RKO (cell line): ENCODE data around the gene AXIN2.

Experiments used
- DNase-seq: peaks from one replicate; pipeline ENCODE4 v3.0.0-alpha.2; 2016; ENCODE audit warnings: low spot score

The AXIN2 gene

DNA sequence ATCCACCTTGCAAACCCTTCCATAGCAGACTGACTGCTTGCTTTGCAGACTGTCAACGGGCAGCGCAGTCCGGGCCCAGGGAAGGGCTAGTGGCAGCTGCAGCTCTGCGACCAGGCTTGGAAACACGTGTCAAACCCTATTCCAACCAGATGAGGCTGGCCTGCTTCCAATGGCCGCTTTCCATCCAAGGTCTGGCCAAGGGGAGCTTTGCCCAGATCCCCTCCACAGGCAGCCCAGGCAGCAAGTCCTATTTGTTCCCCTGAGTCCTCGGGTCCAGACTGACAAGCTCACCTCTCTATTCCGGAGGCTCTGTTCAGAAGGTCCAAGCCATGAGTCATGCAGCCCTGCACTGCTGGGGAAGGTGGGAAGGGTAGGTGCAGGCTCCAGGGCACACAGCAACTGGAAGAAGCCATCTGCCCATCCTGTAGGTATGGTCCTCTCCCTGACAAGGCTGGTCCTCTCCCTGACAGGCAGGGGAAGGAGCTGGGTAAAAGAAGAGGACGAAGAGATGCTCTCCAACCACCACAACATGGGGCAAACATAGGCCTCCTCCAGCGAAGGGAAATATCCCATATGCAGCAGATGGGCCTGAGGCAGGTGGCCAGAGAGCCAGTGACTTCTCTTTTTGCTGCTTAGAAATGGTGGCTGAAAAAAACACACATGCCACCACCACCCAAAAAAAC is 22.6 kb upstream of the AXIN2 start:
- no peak for DNase-seq

DNA sequence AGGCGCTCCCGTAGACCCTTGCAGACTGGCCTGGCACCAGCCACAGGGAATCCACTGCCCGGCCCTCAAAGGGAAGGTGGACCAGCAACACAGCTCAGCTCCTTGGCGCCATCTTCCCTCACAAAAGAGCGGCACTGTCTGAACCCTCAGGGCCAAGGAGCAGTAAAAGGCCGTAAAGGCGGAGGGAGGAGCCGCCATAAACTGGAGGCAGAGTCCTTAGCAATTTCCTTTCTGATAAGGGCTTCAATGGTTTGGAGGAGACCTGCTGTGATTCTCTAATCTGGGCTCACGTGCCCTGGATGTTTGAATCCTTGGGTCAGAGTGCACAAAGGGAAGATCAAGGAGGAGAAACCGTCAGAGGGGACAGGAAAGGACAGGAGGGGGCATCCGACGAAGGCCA is 15.5 kb upstream of the AXIN2 start:
- no peak for DNase-seq

DNA sequence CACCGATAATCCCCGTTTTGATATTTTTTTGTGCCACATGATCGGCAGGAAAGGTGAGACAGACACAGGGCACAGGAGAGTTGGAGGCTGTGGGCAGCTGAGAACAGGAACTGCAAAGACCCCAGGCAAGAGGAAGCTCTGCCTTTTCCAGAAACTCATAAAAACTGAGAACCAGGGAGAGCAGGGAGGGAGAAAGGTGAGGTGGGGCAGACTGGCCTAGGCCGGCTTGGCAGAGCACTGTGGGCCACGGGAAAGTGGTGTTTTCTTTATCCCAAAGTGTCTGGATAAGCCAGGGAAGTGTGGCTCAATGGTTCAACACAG is 11.8 kb upstream of the AXIN2 start:
- no peak for DNase-seq

DNA sequence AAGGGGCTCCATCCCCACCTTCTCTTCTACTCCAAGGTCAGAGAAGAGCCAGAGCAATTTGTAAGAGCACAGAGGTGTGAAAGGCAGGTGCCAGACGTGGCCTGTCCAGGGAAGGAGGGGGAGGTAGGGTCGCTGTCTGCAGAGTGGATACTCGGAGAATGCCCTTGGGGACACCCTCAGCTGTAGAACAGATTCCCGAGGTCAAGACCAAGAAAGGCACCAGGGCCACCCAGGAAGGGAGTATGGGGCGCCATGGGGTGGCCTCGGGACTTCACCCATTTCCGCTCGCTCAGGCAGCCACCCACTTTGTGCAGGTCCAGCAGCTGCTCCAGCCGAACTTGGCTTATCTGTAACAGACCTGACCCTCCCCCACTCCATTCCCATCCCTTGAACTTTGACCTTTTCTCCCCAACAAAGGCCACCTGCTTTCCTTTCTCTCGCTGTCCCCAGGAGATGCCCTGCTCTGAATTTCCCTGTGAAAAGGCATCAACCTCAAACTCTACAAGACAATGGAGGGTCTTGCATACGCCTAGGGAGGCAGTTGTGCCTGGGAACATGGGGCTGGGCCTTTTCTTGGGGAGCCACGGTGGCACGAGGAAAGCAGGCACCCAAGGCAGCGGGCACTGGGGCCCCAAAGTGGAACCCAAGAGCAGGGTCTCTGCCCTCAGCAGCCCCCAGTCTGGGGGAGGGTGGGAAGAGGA is 11.3 kb upstream of the AXIN2 start:
- DNase-seq: no peak

DNA sequence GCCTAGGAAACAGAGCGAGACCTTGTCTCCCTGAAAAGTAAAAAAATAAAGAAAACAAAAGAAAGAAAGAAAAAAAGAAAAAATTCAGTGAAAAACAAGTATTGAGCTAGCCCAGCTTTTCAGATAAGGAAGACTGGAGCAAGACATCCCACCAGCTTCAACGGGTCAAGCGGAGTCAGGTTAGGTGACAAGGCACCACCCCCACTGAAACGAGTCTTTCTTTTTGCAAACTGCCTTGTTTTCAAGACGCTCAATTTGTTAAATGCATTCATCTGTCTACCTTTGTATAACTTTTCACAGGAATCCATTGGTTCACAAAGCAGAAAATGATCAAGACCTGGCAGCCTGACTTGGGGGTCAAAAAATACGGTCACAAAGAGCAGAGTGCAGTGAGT is 10.7 kb upstream of the AXIN2 start:
- DNase-seq: no peak

DNA sequence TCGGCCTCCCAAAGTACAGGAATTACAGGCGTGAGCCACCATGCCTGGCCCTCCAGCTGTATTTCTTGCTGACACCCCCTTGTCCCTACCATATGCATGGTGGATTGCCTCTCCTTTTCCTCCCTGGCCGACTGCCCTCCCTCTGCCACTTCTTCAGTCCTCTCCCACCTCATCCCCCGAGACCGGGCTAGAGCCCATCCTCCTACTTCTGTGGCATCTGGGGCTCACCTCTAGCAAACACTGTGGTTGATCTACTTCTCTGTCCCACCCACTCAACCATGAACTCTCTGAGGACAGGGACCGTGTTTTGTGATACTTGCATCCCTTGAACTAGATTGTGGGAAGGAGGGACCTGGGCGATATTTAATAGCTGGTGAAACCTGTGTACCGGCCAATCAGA is 7.5 kb upstream of the AXIN2 start:
- no peak for DNase-seq

DNA sequence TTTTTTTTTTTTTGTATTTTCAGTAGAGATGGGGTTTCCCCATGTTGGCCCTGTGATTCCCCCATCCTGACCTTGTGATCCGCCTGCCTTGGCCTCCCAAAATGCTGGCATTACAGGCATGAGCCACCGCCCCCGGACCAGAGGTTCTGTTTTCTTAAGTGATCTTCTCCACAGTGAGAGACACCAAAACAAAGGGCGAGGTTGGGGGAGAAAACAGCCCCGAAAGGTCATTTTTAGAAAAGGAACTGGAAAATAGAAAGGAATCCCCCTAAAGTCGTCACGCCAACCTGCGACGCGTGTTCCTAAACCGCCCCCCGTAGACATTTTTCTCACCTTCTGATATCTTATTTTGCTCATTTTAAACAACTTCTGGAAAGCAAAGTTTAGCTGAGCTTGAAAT is 6.1 kb upstream of the AXIN2 start:
- DNase-seq: no peak

DNA sequence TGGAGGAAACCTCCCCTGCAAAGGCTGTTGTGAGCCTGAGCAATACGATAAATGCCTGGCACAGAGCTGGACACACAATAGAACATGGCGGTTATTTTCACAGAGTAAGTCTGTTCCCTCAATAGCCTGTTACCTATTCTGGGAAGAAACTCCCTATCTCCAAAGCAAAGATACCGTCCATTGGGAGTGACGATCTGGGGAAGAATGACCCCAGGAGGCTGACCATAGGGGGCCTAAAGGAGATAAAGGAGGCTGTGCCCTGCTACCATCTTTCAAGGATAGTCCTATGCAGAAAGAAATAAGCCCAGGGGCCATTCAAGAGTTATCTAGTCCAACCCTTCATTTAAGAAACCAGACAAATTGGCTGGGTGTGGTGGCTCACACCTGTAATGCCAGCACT is 4.1 kb upstream of the AXIN2 start:
- no peak for DNase-seq

DNA sequence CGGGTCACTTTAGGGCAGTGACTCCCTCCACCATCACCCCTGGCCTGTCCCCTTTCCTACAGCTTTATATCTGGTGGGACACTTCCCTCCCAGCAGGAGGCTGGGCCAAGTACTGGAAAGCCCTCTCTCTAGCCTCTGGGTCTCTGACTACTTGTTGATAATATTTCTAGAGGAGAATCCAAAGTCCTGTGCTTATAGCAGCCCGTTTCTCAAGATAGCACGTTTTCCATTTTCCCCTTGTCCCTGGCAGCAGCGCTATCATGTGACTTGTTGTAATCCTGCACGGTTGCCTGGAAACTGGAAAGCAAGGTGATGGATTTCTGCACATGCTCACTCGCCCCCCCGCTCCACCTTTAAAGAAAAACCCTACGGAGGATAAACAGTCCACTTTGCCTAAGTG is 3.3 kb upstream of the AXIN2 start:
- no peak for DNase-seq

DNA sequence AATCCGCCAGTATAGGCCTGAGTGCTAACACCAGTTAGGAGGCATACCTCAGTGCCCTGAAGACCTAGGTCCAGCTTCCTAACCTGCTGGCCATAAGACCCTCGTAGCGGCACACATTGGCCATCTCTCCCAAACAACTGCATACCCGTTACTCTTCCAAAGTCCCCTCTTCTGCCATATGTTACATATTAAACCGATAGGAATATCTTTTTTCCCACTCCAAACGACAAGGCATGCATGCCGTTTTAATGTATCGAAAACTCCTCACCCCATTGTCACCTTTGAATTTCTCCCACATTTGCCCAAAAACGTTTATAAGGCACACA is 721 bp upstream of the AXIN2 start:
- no peak for DNase-seq

DNA sequence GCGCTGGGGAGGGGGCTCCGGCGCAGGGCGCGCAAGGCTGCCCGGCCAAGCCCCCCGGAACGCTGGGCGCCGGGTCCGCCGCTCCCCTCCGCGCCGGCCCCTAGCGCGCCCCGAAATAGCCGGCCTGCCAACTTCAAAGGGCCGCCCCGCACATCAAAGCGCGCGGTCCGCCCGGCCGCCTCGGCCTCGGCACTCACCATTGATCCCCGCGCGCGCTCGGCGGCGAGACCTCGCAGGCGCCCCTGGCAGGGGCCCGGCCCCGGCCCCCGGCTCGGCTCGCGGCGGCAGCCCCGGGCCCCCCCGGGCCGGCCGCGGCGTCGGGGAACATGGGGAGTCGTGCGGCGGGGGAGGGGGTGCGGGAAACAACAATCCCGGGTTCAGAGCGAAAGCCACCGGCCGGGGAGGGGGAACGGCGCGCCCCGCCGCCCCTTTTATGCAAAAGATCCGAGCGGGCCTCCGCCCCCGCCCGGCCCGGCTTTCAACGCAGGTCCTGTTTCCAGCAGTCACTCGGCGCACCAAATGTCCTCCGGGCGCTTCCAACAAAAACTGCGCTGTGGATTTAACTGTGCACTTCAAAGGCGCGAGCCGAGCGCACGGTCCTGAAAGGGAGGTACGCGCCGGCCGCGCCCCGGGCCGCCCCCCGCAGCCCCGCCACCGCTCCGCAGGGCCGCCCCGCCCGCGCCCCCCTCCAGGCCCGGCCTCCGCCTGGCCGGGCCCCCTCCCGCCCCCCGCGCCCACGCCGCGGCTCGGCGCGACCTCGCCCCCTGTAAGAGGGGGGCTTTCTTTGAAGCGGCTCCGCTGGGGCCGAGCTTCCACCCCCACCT is 608 bp downstream of the AXIN2 start:
- DNase-seq: peak; percentile 88

DNA sequence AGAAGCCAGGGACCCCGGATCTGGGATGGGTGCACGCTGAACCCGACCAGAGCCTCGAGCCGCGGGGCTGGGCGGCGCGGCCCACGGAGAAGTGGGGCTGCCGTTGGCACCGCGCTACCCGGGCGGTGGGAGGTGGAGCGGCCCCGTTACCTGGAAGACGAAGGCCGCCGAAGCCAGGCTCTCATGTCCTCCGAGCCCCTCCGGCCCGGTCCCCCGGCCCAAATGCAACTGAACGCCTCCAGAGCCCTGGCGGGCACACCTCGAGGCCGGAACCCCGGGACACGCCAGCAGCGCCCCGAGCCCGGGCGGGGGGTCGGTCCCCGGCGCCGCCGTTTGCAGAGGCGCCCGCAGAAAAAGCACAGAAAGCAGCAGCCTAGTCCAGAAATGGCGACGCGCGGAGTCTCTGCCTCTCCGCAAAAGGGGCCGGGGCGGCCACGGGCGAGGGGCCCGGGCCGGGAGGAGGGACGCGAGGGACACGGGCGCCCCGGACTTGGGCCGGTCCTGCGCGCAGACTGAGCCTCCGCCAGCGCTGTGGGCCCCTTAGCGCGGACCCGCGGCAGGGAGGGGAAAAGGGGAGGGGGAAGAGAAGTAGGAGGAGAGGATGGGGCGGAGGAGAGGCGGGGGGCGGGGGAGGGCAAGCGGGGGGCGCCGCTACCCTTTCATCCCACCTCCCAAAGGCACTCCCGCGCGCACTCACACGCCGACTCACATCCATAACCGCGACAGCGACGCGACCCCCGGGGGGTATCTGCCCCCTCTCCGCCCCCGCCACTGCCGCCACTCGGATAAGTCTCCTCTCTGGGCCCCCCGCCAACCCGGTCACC is 1.4 kb downstream of the AXIN2 start:
- no peak for DNase-seq

DNA sequence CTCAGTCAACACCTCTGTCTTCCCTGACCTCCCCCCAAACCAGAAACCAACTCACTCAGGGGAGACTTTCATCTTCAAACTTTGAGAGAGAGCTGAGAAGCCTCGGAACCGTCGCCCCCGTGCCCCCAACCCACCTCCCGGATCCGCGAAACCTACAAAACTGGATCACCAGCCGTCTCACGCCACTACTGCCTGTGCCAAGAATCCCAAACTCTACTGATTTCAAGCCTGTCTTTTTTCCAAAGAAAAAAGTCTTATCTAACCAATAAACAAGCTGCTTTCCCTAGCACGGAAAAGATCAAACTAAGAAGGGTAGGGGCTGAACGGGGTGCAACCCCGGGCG is 2.0 kb downstream of the AXIN2 start:
- no peak for DNase-seq

DNA sequence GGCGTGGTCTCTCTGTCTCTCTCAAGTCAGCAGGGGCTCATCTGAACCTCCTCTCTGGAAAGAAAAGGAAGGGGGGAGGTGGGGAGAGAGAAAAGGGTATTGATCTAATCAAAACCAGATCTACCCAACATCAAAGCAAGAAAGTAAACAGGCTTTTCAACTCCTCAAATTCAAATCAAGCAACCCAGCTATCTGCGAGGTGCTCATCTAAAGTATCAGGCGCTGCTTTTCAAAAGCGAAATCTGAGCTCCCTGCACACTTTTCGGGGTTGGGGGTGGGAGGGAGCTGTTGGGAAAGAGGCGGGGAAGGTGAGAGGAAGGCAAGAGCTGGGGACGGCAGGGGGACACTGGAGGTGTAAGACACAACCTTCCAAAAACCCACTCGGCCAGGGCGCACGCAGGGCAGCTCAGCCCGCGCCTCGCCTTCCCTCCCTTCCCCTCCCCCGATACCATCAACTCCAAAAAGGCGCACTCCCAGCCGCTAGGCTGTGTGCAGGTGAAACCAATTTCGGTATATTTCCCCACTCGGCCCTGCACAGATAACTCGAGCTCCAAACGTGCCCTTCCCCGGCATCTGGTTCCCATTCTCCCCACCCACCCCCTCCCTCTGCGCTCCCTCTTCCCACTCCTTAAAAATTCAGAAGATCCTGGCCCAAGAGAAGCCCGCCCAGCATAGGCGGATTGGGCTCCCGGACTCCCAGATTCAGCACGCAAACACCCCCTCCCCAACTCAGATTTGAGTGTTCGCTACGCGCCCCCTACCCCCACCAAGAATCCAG is 2.6 kb downstream of the AXIN2 start:
- DNase-seq: no peak

DNA sequence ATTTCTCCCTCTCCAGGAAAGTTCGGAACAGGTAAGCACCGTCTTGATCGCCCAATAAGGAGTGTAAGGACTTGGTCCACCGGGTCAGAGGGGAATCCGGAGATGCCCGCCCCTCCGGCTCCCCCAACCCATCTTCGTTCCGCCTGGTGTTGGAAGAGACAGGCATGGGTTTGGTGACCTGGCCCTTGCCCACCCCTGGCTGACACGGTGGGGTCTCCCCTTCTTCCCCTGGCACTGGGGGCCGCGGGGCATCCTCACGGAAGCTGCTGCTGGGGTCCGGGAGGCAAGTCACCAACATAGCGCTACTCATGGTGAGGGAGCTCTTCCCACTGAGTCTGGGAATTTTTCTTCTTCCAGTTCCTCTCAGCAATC is 3.2 kb downstream of the AXIN2 start:
- no peak for DNase-seq

DNA sequence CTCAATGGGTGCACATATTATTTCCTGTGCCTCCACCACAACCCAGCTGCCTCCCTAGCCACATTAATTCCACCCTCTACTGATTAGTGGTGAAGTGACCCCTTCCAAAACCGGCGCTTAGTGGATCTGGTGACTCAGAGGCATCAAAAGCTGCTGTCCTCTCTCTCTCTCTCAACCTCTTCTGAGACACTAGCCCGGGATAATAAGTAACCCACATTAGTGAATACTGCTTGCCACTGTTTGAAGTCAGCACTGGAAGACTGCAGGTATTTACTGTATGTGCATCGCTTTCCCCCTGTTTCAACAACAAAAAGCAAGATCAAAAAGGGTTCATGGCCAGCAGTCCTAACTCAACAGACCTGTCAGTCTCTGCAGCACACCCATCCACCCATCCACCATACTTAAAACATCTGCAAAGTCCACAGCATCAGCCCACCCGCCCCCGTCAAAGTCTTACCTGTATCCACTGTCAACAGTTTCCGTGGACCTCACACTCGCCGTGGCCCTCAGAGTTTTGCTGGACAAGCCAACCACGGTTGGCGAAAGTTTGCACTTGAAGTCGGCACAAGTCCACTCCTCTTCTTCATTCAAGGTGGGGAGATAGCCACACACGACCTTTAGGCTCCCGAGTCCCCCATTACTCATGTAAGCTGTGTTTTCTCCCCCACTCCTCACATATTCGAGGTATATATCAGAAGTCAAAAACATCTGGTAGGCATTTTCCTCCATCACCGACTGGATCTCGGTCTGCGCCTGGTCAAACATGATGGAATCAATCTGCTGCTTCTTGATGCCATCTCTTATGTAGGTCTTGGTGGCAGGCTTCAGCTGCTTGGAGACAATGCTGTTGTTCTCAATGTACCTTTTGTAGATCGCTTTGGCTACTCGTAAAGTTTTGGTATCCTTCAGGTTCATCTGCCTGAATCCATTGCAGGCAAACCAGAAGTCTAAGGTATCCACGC is 3.8 kb downstream of the AXIN2 start:
- DNase-seq: no peak

DNA sequence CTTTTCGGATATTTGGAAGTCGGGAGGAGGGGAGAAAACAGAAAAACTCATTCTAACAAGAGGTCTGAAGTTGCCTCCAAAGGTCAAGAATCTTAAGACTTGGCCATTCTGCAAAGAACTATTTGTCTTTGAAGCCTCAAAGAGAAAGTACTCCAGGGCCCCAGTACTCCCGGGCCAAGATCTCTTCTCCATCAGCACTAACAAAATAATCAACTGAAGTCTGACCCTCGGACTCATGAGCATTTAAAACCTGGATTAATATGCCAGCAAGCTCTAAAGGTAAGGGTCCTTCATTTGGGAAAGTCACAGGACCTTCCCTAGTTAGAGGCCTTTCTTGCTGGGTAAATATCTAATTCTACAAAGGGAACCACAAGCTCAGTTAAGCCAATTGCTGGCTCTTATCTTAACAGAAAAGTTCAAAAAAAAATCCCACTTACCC is 4.5 kb downstream of the AXIN2 start:
- DNase-seq: no peak

DNA sequence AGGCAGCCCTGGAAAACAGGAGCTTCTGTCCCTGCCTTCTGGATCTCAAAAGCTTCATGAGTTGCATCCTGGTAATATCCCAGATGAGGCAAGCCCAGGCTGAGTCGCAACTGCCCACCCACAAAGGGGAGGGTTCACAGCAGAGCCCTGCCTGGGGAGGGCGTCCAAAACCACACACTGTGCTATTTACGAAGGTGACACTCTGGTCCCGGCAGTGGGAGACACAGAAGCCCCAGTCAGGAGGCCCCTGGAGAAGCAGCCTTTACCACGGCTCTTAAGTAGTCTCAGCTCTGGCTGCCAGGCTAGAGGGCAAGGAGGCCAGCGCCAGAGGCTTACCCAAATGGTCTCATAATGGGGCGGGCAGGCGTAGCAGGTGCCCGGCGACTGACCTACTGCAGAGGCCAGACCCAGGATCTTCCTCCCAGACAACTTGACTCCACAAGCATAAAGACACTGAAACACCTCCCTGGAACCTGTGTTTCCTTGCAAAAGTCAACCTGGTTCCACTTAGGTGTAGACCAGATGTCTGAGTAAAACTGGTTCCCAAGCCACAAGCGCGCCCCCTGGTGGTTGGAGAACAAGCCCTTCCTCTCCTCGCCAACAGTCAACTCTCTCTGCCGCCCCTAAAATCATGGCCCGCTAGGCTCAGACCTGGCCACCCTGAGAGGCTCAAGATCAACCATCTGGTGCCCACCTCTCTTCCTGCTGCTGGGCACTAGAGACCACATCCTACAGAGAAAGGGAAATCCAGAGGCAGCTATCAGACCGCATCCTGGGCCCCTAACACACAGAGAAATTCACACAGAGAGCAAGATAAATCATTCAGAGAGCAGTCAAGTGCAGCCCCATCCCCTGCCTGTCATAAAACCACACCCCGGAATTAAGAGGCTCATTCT is 5.2 kb downstream of the AXIN2 start:
- peak; percentile 40 for DNase-seq

DNA sequence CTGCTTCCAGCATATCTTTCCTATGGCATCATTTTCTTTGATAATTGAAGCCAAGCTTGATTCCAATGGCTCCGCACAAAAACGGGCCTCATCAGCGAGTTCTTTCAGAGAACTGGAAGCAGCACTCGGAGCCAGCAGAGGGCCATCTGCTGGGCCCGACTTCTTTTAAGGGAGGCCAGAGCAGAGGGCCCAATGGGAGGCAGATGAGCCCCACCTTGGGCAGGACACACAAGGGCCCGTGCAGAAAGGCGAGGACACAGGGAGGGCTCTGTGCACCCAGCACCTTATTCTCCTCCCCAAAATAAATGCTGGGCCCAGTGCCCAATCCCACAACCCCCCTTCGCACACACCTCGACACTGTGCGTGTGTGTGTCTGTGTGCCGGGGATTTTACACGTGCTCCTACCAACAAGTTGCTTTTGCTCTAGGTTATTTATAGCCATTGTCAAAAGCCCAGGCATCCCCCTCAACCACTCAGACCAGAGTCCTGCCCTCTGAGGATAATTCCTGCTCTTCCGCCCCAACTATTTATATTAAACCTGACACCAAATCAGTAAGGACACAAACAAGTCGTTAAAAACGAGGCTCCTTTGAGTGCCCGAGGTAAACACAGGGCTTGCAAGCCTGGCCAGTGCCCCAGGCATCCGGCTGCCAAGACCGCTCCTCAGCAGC is 6.8 kb downstream of the AXIN2 start:
- DNase-seq: no peak
